Neural crest cell (in vitro differentiated cells): ENCODE results near the gene CYP2B6. TPM values are rescaled to one million over a fixed set of nuclear protein-coding genes. Genes with fewer than 3 reads are reported as not detected.
"Not testable (repeated sequence)": the region's sequence is repeated elsewhere in the genome, so short reads cannot be mapped to it uniquely, and the experiment has no call there.

ENCODE experiments used
- DNase-seq: peaks from one replicate; pipeline ENCODE4 v3.0.0; 2021; ENCODE audit warnings: low read depth, mixed read lengths, low spot score
- H3K27ac Mint-ChIP-seq: one replicate; pipeline ENCODE4 v1.8.0; 2021; ENCODE audit warnings: mild to moderate bottlenecking, mixed read lengths; ENCODE audit not compliant: unreplicated experiment
- H3K27me3 Mint-ChIP-seq: 2 replicates; pipeline ENCODE4 v1.8.0; 2021; ENCODE audit warnings: low read depth, mild to moderate bottlenecking, mixed read lengths
- H3K36me3 Mint-ChIP-seq: 2 replicates; pipeline ENCODE4 v1.8.0; 2021; ENCODE audit warnings: low read depth, mild to moderate bottlenecking, mixed read lengths
- H3K4me1 Mint-ChIP-seq: 2 replicates; pipeline ENCODE4 v1.8.0; 2021; ENCODE audit warnings: mixed read lengths
- H3K4me3 Mint-ChIP-seq: one replicate; pipeline ENCODE4 v1.8.0; 2021; ENCODE audit warnings: mild to moderate bottlenecking, mixed read lengths
- H3K9me3 Mint-ChIP-seq: 2 replicates; pipeline ENCODE4 v1.8.0; 2021; ENCODE audit warnings: mixed read lengths
- CTCF ChIP-seq: fragments of 200-600 bp; sonication (generic); conservative IDR thresholded peaks from 2 replicates; pipeline ENCODE4 v1.5.0; 2021; ENCODE audit warnings: antibody characterized with exemption, mild to moderate bottlenecking
- total RNA-seq: library from RNA; stranded (reverse); gene quantifications from 2 replicates; pipeline ENCODE4 v1.2.1, GENCODE V29; 2021

The CYP2B6 gene
- total RNA-seq, 1 donor from 2014 or later: not detected

DNA sequence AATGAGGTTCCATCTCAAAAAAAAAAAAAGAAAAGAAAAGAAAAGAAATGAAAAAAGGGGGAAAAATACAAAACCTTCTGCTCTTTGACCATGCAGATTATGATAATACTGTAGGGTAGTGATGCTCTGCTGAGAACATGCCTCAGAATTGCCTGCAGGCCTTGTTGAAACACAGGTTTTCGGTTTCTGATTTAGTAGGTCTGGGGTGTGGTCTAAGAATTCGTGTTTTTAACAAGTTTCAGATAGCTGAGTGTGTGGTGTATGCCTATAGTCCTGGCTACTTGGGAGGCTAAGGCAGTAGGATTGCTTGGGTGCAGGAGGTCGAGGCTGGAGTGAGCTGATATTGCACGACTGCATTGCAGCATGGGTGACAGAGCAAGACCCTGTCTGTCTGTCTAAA, 14.9 kb upstream of the CYP2B6 start:
- no peak overlapping the region for H3K27ac Mint-ChIP-seq

DNA sequence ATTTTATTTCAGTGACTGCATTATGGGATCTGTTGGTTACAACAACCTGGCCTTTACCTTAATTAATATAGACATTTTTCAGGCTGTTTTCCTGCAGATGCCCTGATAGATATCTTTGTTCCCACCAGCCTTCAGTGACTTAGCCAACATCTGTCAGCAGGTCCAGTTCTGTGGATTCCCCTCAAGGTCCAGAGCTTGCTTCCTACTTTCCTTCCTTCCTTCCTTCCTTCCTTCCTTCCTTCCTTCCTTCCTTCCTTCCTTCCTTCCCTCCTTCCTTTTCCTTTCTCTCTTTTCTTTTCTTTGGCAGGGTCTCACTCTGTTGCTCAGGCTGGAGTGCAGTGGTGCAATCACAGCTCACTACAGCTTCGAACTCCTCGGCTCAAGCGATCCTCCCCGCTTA, 14.4 kb upstream of the CYP2B6 start:
- TF ChIP-seq CTCF: no peak
- Mint-ChIP-seq H3K4me1 (no peaks in the 10 kb centered on the region), H3K27me3 (peaks cover 49% of the 10 kb centered on the region), H3K4me3 (no peak overlapping the region), H3K9me3 (no peaks in the 10 kb centered on the region), H3K27ac (no peak overlapping the region), H3K36me3 (no peaks in the 10 kb centered on the region)
- no peak for DNase-seq

More for the DNA sequence above, 14.9 kb upstream of the CYP2B6 start:
- DNase-seq: no peak
- H3K9me3 Mint-ChIP-seq: no peaks in the 10 kb centered on the region
- H3K4me3 Mint-ChIP-seq: no peak overlapping the region
- TF ChIP-seq CTCF: no peak
- H3K4me1 Mint-ChIP-seq: no peaks in the 10 kb centered on the region
- H3K27me3 Mint-ChIP-seq: peaks cover 48% of the 10 kb centered on the region
- H3K36me3 Mint-ChIP-seq: no peaks in the 10 kb centered on the region

GRCh38 chr19:40979759-40980158, 11.3 kb upstream of the CYP2B6 start:
- peaks cover 62% of the 10 kb centered on the region for H3K27me3 Mint-ChIP-seq
- H3K9me3 Mint-ChIP-seq, H3K27ac Mint-ChIP-seq, H3K4me3 Mint-ChIP-seq, H3K36me3 Mint-ChIP-seq, H3K4me1 Mint-ChIP-seq, DNase-seq: not testable (repeated sequence)

DNA sequence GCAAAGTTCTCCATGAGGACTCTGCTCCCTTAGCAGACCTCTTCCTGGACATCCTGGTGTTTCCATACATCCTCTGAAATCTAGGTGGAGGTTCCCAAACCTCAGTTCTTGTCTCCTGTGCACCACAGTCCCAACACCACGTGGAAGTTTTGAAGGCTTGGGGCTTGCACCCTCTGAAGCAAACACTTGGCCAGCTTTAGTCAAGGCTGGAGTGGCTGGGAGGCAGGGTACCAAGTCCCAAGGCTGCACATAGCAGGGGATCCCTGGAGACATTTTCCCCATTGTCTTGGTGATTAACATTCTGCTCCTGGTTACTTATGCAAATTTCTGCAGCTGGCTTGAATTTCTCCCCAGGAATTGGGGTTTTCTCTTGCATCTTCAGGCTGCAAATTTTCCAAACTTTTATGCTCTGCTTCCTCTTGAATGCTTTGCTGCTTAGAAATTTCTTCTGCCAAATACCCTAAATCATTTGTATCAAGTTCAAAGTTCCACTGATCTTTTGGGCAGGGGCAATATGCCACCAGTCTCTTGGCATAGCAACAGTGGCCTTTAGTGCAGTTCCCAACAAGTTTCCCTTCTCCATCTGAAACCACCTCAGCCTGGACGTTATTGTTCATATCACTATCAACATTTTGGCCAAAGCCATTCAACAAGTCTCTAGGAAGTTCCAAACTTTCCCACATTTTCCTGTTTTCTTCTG, 10.2 kb upstream of the CYP2B6 start:
- H3K4me1 Mint-ChIP-seq, H3K27ac Mint-ChIP-seq, H3K4me3 Mint-ChIP-seq, H3K36me3 Mint-ChIP-seq, DNase-seq, H3K9me3 Mint-ChIP-seq: not testable (repeated sequence)
- H3K27me3 Mint-ChIP-seq: peaks cover 65% of the 10 kb centered on the region

DNA sequence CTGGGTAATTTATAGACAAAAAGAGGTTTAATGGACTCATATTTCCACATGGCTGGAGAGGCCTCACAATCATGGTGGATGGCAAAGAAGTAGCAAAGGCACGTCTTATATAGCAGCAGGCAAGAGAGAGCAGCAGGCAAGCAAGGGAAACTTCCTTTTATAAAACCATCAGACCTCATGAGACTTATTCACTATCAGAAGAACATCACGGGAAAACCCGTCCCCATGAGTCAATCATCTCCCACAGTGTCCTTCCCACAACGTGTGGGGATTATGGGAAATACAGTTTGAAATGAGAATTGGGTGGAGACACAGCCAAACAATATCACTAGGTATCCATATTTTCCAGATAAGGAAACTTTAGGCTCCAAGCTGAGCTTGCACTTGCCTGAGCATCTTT, 9.5 kb upstream of the CYP2B6 start:
- H3K4me1 Mint-ChIP-seq: no peaks in the 10 kb centered on the region
- H3K9me3 Mint-ChIP-seq: peaks cover 3% of the 10 kb centered on the region
- H3K36me3 Mint-ChIP-seq: no peaks in the 10 kb centered on the region
- TF ChIP-seq CTCF: no peak
- DNase-seq: no peak
- no peak overlapping the region for H3K4me3 Mint-ChIP-seq
- H3K27ac Mint-ChIP-seq: no peak overlapping the region
- H3K27me3 Mint-ChIP-seq: peaks cover 64% of the 10 kb centered on the region

GRCh38 chr19:40982594-40983101, 8.4 kb upstream of the CYP2B6 start:
- H3K27me3 Mint-ChIP-seq: peaks cover 62% of the 10 kb centered on the region
- H3K27ac Mint-ChIP-seq: no peak overlapping the region
- no peak overlapping the region for H3K4me3 Mint-ChIP-seq
- no peaks in the 10 kb centered on the region for H3K4me1 Mint-ChIP-seq
- peaks cover 3% of the 10 kb centered on the region for H3K9me3 Mint-ChIP-seq
- no peak for DNase-seq
- no peaks in the 10 kb centered on the region for H3K36me3 Mint-ChIP-seq
- no peak for TF ChIP-seq CTCF
